ENCODE data around the gene ANO6. TPM values are rescaled to one million over a fixed set of nuclear protein-coding genes. Genes with fewer than 3 reads are reported as not detected.

The ANO6 gene
- total RNA-seq, 2 donors from 2014 or later, result 114 to 139 TPM

DNA sequence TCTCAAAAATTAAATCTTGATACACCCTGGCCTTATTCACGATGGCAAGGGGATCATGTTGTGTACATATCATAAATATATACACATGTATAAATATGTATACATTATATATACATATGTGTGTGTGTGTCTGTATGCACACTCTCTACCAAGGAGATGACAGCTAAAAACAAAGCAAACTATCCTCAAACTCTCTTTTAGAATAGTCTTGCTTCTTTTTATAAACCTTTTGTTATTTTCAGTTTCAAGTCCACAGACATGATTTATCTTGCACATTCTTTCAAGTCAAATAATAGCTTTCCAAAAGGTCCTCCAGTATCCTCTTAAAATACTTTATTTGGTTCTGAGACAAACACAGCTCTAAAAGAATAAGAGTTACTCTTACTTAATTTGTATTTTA is 8.4 kb downstream of the ANO6 start:
- Histone ChIP-seq H3K27me3 (replicated peaks; ENCODE audit: insufficient read depth) (no peaks in the 10 kb centered on the region), H3K27ac (peak overlapping the region; percentile 38 to 46), H3K36me3 (no peaks in the 10 kb centered on the region), H3K4me3 (no peak overlapping the region), H3K9me3 (no peaks in the 10 kb centered on the region), H3K4me1 (ENCODE audit: control insufficient read depth in 1 of 2, low read depth in 2 of 2) (peaks cover 39 to 89% of the 10 kb centered on the region in 2 donors)
- DNase-seq (ENCODE audit: low spot score) (no peak), ATAC-seq (ENCODE audit: insufficient number of reproducible peaks, low FRiP score, low read depth) (no peak)
- TF ChIP-seq, protein P1, sequence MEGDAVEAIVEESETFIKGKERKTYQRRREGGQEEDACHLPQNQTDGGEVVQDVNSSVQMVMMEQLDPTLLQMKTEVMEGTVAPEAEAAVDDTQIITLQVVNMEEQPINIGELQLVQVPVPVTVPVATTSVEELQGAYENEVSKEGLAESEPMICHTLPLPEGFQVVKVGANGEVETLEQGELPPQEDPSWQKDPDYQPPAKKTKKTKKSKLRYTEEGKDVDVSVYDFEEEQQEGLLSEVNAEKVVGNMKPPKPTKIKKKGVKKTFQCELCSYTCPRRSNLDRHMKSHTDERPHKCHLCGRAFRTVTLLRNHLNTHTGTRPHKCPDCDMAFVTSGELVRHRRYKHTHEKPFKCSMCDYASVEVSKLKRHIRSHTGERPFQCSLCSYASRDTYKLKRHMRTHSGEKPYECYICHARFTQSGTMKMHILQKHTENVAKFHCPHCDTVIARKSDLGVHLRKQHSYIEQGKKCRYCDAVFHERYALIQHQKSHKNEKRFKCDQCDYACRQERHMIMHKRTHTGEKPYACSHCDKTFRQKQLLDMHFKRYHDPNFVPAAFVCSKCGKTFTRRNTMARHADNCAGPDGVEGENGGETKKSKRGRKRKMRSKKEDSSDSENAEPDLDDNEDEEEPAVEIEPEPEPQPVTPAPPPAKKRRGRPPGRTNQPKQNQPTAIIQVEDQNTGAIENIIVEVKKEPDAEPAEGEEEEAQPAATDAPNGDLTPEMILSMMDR (IDR thresholded peaks at IDR 0.05), result no peak

DNA sequence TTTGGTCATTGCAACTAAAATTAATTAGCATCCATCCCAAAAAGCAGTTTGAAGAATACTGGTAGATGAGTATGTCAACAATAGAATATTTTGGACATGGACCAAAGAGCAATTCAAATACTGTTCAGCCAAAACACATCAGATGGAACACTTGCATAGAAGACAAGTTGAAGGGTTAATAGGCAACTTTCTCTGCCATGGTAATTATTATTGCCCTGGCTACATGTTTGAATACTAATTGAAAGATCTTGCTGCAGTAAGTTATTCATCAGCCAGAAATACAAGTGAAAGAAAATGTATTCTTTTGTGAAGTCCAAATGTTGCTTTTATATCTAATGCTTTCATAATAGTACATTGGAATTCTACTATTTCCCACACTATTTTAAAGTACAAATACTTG is 10.1 kb downstream of the ANO6 start:
- DNase-seq (ENCODE audit: low spot score), result no peak
- Histone ChIP-seq H3K27me3 (replicated peaks; ENCODE audit: insufficient read depth) (no peaks in the 10 kb centered on the region), H3K9me3 (no peaks in the 10 kb centered on the region), H3K27ac (no peak overlapping the region), H3K4me3 (no peak overlapping the region), H3K36me3 (no peaks in the 10 kb centered on the region), H3K4me1 (ENCODE audit: control insufficient read depth in 1 of 2, low read depth in 2 of 2) (peaks cover 27 to 80% of the 10 kb centered on the region in 2 donors)
- TF ChIP-seq, protein P1 (IDR thresholded peaks at IDR 0.05), result no peak
- no peak for ATAC-seq (ENCODE audit: insufficient number of reproducible peaks, low FRiP score, low read depth)

DNA sequence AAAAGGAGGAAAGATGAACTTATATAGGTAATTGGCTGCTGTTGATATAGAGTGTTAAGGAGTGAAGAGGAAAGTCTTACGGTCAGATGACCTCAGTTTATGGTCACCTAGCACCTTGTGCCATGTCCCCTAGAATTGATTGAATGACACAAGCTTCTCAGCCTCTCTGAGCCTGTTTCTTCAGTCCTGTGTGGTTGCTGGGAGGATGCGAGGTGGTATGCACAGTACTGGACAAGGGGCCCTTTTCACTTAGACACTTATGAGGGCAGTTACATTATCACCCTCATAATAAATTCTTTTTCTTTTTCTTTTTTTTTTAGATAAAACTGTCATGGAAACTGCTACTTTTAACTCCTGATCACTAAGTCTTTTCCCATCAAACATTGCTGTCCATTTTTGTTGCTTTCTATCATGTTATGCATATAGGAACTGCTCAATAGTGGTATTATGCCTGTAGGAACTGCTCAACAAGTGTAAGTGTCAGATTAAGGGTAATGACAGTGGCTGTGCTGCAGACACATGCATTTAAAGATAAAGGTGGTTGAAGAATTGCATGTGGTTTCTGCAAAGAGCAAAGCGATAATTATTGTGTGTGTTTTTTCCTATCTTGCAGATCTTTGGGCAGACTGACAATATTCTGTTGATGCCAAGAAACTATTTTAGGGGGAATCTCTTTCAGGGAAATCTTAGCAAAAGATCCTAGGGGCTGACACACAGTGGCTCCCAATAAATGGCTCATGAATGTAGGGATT is 11.6 kb downstream of the ANO6 start:
- DNase-seq (ENCODE audit: low spot score), result no peak
- Histone ChIP-seq H3K36me3 (no peaks in the 10 kb centered on the region), H3K4me3 (no peak overlapping the region), H3K27ac (no peak overlapping the region), H3K27me3 (replicated peaks; ENCODE audit: insufficient read depth) (no peaks in the 10 kb centered on the region), H3K4me1 (ENCODE audit: control insufficient read depth in 1 of 2, low read depth in 2 of 2) (peaks cover 32 to 85% of the 10 kb centered on the region in 2 donors), H3K9me3 (no peaks in the 10 kb centered on the region)
- ATAC-seq (ENCODE audit: insufficient number of reproducible peaks, low FRiP score, low read depth), result no peak
- TF ChIP-seq, protein P1 (IDR thresholded peaks at IDR 0.05), result no peak

DNA sequence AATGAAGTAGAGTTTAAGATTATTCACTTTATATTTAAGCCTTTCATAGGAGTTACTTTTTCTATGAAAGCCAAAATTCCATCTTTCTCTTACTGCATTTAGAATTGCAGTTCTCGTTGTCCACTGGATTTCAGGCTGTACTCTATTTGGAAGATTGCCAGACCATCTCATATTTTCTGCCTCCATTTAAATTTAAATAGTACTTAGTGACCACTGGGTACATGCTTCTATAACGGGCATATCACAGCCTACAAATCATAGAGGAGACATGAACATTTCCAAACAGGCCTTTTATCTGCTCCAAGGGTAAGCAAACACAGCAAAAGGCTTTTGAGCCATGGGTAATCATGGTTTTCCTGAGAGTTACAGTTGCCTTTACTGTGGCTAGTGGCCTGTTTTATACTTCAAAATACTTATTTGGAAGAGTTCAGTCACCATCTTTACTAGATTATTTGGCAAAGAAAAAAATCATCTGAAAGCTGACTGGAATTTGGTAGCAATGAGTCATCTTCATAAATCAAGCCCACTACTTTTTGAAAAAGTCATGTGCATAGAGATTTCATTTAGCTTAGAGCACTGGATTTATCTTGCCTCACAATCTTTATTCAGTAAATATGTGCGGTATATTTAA is 15.7 kb downstream of the ANO6 start:
- Histone ChIP-seq H3K36me3 (no peaks in the 10 kb centered on the region), H3K27ac (peak overlapping the region; percentile 92 to 99), H3K27me3 (replicated peaks; ENCODE audit: insufficient read depth) (no peaks in the 10 kb centered on the region), H3K9me3 (no peaks in the 10 kb centered on the region), H3K4me1 (ENCODE audit: control insufficient read depth in 1 of 2, low read depth in 2 of 2) (peaks cover 43 to 82% of the 10 kb centered on the region in 2 donors), H3K4me3 (no peak overlapping the region)
- DNase-seq (ENCODE audit: low spot score) (no peak), ATAC-seq (ENCODE audit: insufficient number of reproducible peaks, low FRiP score, low read depth) (no peak)
- TF ChIP-seq, protein P1 (IDR thresholded peaks at IDR 0.05), result no peak

DNA sequence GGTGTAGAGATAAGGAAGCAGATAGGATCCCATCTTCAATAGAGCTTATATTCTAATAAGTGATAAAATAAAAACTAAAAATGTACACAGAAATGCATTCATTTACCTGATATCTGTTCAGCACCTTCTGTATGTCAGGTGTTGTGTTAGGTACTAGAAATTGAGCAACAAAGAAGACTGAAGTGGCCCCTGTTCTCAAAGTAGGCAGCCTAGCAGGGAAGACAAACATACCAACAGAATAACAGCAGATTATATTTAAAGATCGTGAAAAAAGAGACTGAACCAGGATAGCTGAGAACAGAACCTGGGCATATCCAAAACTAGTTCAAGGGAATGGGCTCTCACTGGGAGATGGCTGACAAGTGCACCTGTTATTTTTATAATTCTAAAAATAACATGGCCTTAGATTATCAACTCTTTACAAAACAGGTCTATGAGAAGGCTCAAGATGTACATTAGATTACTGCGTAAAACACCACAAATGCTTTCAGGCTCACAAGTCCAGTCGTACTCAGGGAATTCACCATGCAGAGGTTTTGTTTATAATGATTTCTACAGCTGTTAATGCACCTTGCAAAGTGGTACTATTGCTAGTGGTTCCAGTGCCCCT is 16.4 kb downstream of the ANO6 start:
- DNase-seq (ENCODE audit: low spot score), result no peak
- no peak for ATAC-seq (ENCODE audit: insufficient number of reproducible peaks, low FRiP score, low read depth)
- H3K36me3 ChIP-seq, result no peaks in the 10 kb centered on the region
- H3K9me3 ChIP-seq, result no peaks in the 10 kb centered on the region
- TF ChIP-seq, protein P1 (IDR thresholded peaks at IDR 0.05), result no peak
- H3K27me3 ChIP-seq (replicated peaks; ENCODE audit: insufficient read depth), result no peaks in the 10 kb centered on the region
- H3K4me1 ChIP-seq (ENCODE audit: control insufficient read depth in 1 of 2, low read depth in 2 of 2), result peaks cover 43 to 79% of the 10 kb centered on the region in 2 donors
- H3K4me3 ChIP-seq, result peak overlapping the region; percentile 6
- peak overlapping the region; percentile 92 to 99 for H3K27ac ChIP-seq
